Measurements from ENCODE around the gene MEA1. TPM values are rescaled to one million over a fixed set of nuclear protein-coding genes. Genes with fewer than 3 reads are reported as not detected.
"Not testable (repeated sequence)": the region's sequence is repeated elsewhere in the genome, so short reads cannot be mapped to it uniquely, and the experiment has no call there.

MEA1 gene
- 98.7 and 127 TPM in 2 replicates for total RNA-seq (2014; rRNA removed; shearing (Covaris generic))
- polyA plus RNA-seq (2015; cell fraction: cytosol; rRNA removed): 94.8 and 112 TPM in 2 replicates
- 32.2 and 32.9 TPM in 2 replicates for polyA plus RNA-seq (2015; cell fraction: nucleus; rRNA removed)

DNA sequence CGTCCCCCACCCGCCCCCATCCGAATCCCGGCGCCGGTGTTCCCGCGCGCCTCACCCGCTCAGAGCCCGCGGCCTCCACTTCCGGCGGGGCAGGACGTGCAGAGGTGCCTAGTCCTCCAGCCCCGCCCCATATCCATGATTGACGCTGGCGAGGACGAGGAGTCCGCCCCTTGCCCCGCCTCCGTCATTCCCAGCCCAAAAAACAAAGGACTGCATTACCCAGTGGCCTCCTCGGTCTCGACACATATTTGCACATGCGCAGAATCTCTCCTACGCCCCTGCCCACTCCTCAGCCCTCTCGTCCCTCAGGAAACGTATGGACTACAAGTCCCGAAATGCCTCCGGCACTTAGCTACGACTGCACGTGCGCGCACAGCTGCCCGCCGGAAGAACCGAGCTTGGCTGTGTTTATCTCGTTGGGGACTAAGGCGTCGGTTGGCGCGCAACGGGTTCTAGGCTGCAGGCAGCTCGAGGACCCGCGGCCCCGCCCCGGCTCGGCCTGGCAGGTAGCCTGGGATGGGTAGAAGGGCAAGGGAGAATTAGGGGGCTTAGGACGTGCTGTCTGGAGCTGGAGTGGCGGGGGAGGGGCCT, at the start of gene MEA1, which contains the start of gene KLHDC3:
MEA1 (minus strand) TSS at position 104 of the 591 bp plus-strand sequence. CDS start 133 bp downstream, outside the sequence.
KLHDC3 (plus strand) TSS at position 407 of the 591 bp plus-strand sequence. CDS start 2,944 bp downstream, outside the sequence.
- peak; percentile 100 for DNase-seq (ENCODE audit: low read depth)

DNA sequence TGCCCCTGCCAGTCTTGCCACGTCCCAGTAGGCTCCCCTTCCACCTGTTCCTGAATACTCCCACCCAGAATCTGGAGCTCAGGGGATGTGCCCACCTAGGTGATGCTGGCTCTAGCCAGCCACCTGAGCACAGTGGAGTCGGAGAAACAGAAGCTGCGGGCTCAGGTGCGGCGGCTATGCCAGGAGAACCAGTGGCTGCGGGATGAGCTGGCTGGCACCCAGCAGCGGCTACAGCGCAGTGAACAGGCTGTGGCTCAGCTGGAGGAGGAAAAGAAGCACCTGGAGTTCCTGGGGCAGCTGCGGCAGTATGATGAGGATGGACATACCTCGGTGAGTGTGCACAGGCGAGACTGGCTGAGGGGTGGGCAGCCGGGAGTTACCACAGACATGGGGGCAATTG, 49.1 kb upstream of the MEA1 start:
- no peak for DNase-seq (ENCODE audit: low read depth)

DNA sequence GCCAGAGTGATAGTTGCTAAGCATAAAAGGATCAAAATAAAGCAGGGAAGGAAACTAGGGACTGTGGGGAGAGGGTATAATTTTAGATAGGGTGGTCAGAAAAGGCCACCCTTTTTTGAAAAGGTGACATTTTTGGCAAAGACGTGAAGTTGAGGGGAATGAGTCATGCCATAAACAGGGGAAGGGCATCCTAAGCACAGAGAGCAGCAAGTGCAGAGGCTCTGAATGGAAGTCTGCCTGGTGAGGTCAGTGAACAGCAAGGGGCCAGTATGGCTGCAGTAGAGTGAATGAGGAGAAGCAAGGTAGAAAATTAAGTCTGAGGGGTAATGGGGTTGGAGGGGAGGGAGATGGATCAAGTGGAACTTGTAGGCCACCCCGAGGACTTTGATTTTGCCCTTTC, 48.1 kb upstream of the MEA1 start:
- DNase-seq (ENCODE audit: low read depth): peak; percentile 34

DNA sequence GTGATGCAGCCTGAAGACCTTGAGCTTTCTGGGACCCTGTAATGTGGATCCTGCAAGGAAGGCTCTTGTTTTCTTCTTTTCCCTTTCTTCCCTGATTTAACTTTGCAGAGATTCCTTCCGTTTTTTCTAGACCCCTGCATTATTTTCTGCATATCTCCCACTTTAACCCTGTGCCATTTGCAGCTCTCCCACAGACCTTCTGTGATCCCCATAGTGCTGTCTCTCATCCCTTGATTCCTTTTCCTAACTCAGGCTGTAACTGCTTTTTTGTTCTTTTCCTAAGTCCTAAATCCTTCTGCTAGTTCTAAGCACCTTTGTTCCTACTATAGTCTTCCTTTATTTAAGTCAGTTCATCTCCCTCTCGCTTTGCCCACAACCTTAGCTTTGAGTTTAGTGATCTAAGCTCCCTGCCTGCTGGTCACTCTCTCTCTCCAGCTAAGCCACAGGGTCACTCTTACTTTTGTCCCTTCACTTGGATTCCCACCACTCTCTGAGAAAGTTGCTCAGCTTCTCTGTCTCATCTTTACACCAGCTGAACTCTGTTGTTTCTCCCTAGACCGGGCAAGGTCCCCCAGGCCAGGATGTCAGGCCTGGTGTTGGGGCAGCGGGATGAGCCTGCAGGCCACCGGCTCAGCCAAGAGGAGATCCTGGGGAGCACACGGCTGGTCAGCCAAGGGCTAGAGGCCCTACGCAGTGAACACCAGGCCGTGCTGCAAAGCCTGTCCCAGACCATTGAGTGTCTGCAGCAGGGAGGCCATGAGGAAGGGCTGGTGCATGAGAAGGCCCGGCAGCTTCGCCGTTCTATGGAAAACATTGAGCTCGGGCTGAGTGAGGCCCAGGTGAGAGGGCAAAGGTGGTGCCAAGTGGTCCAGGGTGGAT, 47.2 kb upstream of the MEA1 start:
- no peak for DNase-seq (ENCODE audit: low read depth)

DNA sequence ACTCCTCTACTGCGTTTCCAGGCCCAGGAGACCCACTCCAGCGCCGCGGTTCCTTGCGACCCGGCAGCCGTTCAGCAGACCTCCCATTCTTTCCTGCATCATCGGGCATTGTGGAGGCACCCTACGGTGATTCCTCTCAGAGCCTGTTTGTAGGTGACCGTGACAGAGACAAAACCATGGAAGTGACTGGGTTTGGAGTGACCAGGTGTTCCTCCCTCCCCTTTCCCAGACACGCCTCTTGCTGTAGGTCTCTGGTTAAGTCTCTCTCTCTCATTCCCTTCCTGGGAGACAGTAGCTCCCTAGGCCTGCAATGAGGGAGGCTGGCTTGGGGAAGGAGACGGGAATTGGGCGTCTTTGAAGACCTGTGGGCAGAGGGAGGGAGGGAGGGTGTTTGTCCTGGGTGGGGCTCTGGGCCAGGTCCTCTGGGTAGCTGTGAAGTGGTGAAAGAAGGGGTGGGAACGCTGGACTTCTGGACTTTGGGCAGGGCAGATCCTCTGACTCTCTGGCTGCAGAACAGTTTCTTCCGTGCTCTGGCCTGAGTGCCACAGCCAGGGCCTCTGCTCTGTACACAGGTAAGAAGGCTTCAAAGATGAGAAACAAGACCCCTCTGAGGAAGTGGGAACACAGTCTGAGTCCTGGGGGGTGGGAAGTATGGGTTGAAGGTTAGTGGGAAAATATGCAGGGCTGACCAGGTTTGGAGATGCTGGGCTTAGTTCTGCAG, 46.4 kb upstream of the MEA1 start:
- no peak for DNase-seq (ENCODE audit: low read depth)

DNA sequence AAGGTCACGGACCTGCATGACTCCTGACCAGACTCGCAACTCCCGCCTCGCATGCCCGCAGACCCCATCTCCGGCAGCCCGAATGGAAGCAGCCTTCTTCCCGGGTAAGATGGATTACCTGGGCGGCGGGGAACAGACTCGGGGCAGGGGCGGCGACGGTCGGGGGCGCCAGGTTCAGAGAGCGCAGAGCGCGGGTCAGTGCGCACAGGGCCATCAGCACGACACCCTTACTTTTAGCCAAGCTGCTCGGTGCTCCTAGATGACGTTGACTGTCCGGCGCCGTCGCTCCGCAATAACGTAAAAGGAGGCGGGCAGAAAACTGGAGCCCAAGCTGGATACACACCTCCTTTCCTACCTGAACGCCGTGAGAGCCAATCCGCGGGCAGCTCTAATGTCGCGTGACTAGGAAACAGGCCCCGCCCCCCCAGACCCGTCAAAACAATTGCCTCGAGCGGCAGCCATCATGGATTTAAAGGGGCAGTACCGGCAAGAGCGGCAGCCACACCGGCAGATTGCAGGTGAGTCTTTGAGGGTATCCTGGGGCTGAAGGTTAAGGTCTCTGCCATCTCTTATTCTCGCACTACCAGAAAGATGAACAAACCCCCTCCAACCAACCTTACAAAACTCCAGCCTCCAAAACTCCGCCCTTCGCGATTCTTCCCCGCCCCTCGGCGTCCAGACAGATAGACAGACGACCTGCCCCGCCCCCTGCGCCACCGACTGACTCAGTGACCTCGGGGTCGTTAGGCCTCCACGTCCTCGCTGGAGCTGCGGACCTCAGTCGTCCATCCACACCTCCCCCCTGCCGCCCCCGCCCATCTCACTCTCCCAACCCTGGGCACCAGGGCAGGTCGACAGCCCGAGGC, 45.7 kb upstream of the MEA1 start, which contains the start of the genes KLC4 and MRPL2:
KLC4 (plus strand) TSS at position 464 of the 866 bp plus-strand sequence. CDS start 1,705 bp downstream, outside the sequence.
MRPL2 (minus strand) TSS at position 267 of the 866 bp plus-strand sequence; CDS start at position 214, 53 bp downstream.
- DNase-seq (ENCODE audit: low read depth): peak; percentile 98

DNA sequence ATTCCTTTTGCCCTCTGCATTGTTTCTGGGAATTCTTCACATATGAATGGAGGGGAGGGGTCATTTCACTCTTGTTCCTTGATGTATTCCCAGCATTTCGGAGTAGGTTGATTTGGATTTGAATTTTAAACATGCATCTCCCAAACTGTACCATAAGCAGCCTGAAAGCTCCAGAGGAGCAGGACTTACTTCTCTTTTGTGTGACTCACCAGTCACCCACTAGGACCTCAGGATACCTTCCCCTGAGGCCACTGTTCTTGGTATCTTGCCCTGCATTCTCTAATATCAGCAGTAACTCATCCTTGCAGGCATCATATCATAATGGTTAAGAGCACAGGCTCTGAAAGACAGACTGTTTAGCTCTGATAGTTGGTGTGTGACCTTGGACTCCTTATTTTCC, 44.8 kb upstream of the MEA1 start:
- DNase-seq (ENCODE audit: low read depth): no peak

DNA sequence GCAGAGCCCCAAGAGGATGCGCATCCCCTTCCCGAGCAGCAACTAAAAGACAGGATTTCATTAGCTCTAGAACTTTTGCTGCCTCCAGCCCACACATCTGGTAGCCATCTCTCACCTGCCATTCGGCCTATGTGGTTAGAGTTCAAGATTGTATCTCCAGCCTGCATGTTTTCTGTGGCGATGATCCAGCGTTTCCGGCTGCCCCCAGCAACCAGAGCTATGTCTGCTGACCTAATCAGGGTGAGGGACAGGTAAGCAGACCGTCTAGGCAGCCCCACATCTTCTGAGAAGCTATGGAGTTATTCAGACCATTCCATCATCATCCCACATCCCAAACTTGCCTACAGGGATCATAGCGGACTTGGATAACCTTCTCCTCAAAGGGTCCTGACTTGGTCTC, 42.2 kb upstream of the MEA1 start:
- no peak for DNase-seq (ENCODE audit: low read depth)

DNA sequence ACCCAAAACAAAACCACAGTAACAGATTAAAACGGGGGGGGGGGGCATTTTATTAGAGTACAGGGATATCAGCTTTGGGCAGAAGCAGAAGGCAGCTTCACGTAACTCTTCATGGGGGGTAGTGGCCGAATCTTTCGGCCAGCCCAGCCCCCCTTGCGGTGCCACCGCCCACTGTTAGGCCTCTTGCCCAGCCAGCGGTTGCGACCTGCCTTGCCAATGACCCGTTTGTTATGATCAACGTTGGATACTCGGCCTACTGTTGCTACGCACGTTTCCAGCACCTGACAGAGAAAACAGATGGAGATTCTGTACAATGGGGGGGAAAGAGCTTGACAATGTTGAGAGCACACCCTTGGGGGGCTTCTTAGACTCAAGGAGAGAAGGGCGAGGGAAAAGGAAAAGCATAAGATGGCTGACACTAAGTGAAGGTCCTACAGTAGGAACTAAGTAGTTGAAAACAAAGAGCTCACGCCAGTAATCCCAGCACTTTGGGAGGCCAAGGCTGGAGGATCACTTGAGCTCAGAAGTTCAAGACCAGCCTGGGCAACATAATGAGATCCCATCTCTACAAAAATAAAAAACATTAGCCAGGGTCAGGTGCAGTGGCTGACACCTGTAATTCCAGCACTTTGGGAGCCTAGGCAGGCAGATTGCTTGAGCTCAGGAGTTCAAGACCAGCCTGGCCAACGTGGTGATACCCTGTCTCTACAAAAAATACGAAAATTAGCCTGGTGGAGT, 40.6 kb upstream of the MEA1 start:
- DNase-seq (ENCODE audit: low read depth): no peak

DNA sequence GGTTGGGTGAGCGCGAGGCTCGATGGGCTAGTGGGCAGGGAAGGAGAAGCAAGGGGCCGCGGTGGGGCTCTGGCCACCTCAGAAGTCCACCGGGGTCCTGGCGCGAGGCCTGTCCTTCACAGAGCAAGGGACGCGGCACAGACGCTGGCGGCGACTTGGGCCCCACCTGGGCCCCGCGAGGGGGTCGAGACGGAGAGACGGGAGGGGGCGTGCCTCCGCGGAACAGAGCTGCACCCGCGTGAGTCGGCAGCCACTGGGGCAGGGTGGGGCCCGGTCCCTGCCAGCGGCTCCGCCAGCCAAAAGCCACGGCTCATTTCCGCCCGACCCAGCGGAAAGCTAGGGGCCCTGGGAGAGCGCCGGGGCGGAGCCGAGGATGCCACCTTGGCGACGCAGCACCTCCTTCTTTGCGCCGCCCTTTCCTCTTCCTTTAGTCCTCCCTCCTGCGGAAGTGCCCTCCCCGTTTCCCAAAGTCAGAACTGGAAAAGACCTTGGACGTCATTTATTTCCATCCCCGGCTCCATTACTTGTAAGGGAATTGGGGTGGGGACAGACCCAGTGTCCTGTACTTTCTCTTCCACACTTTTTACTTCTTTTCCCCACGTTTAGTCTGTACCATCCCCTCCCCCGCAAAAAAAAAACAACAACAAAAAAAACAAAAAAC, 39.9 kb upstream of the MEA1 start, which contains the start of gene CUL7:
CUL7 (minus strand) TSS at position 307 of the 661 bp plus-strand sequence. CDS start 1,063 bp downstream, outside the sequence.
- peak; percentile 97 for DNase-seq (ENCODE audit: low read depth)

DNA sequence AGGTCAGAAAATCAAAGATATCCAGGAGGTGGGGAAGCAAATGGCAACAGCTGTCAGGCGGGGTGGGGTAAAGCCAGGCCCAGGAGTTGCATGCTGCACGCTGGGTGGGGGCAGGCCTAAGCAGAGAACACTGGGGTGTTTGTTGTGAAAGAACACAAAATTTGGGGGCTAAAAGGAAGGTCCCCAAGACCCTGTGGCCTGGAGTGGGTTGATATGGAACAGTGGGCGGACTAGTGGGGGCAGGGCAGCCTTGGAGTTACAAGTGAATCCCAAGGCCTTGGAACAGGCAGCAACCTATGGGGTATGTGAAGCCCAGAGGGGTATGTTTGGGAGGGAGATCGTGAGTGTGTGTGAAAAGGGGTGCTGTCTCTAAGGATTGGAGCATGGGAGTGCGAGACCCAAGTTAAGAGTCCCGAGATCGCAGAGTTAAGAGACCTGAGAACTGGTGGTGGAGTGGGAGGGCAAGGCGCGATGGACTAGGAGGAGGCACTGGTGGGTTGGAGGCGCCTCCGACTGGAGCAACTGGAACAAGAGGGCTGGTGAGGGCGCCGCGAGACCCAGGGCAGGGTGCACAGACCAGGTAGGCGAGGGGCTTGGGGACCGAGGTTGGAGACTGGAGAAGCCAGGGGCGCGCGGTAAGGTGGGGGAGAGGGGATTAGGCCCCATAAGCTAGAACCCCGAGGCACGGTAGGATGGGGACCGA, 39.2 kb upstream of the MEA1 start:
- peak; percentile 15 for DNase-seq (ENCODE audit: low read depth)

DNA sequence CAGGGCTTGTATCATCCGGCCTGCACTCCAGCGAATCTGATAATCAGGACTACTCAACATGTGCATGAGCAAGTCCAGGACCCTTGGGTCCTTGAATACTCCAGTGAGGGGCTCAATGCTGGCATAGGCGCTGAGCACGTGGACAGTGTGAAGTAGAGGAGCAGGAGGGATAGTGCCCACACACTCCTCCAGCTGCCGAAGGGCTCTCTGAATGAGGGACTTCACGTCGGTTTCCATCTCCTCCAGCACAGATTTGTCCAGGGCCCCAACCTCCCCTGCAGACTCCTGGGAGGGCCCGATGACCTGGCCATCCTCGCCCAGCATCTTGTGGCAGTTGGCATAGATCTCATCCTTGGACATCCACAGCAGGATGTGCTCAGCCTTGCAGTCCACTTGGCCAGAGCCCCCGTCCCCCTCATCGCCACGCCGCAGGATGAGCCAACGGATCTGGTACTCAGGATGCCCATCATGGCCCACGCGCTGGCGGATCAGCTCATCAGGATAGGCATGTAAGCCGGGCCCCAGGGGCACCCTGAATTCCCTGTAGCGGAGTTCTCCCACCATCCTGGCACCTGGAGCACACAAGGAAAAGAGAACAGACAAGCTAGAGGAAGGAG, 38.6 kb upstream of the MEA1 start:
- no peak for DNase-seq (ENCODE audit: low read depth)

DNA sequence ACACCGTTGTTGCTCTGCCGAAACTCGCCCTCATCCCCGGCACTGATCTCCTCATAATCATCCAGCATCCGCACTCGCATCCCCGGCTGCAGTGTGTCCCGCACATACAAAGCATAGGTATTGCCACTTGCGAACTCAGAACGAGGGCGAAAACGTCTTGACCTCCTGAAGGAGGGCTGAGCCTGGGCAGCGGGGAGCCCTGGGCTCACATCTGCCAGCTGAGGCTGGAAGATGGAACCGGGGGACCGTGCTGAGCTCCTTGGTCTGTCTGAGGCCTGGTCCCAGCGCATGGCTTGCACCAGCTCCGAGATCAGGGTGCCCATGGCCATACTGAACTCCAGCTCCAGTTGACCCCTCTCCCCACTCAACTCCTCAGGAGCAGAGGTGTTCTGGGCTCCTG, 37.2 kb upstream of the MEA1 start:
- DNase-seq (ENCODE audit: low read depth): no peak

DNA sequence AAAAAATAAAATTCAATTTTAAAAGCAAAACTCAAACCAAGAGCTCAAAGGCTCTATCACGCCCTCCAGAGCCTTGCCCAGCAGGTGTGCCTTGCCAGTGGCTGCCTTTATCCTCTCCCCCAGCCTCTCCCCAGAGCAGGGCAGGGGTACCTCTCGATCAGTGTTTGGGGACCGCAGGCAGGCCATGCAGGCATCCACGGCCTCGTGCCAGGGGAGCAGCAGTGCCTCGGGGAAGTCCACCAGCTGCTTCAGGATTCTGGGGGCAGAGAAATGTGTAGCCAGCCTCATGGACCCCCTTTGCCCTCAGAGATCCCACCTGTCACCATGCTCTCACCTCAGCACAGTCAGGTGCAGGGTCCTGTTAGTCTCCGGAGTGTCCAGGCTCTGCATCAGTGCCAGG, 34.3 kb upstream of the MEA1 start:
- no peak for DNase-seq (ENCODE audit: low read depth)

DNA sequence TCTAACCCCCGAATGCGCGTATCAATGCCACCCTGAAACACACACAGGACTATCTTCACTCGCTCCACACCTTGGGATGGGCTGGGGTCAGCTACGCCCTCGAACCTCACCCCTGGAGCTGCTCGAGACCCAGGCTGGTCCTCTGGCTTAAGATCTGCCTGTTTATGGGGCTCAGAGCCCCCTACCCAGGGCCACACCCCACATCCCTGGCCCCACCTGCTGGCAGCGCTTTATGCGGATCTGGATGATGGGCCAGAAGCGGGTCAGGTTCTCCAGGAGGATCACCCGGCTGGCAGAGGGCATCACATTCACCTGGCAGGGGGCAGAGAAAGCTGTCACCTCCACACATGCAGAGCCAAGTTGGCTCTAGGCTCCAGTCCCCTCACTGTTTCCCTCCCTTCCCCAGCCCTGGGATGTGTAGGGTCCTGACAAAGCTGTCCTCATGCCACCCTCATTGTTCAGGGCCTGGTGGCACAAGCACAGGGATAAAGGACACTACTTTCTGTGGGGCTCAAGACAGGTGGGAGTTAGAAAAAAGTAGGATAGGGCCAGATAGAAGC, 31.7 kb upstream of the MEA1 start:
- DNase-seq (ENCODE audit: low read depth): no peak

DNA sequence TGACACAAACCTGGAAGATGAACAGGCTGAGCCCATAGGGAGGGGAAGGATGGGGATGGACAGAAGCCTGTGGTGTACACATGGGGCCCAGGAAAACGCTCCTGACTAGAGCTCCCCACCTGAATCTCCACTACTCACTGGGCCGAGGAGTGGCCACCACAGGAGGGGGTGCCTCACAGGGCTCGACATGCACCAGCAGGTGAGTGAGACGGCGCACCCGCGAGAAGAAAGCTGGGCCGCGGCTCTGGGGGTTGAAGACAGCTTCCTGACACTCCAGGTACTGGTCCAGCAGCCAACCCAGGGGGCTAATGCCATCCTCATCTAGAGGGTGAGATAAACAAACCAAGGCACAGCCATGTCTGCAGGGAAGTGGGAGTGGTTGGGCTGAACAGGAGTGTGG, 29.6 kb upstream of the MEA1 start:
- no peak for DNase-seq (ENCODE audit: low read depth)

DNA sequence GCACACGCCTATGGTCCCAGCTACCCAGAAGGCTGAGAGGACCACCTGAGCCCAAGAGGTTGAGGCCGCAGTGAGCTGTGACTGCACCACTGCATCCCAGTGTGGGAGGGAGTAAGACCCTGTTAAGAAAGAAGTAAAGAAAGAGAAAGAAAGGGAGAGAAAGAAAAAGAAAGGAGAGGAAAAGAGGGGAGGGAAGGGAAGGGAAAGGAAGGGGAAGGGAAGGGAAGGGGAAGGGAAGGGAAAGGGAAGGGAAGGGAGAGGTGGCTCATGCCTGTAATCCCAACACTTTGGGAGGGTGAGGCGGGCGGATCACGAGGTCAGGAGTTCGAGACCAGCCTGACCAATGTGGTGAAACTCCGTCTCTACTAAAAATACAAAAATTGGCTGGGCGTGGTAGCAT, 27.7 kb upstream of the MEA1 start:
- DNase-seq (ENCODE audit: low read depth): not testable (repeated sequence)

All from HT1080 (cell line).